Measurements from ENCODE around the gene PHF8. TPM values are rescaled to one million over a fixed set of nuclear protein-coding genes. Genes with fewer than 3 reads are reported as not detected.

Gene PHF8
- total RNA-seq, 1 experiment from 2014 or later: 29.6 TPM

GRCh38 chrX:54064564-54064963 lies 20.3 kb upstream of the PHF8 start (continued):
- TF ChIP-seq GTF2I (CRISPR knock-in tag; conservative IDR thresholded peaks at IDR 0.05): no peak

- H3K4me3 Mint-ChIP-seq: no peak overlapping the region
- CTCF ChIA-PET: no interaction called here
- no peaks in the 10 kb centered on the region for H3K27me3 Mint-ChIP-seq (ENCODE audit: low read depth)
- peaks cover 1% of the 10 kb centered on the region; the same call in 1 of the 2 replicates for H3K4me1 Mint-ChIP-seq
- no peak overlapping the region for H3K27ac Mint-ChIP-seq
- H3K9me3 Mint-ChIP-seq: 0 out of 2 replicates have a peak, but pooled peaks cover 4% of the 10 kb centered on the region
- DNase-seq (ENCODE audit: low spot score) (no peak), ATAC-seq (no peak)
- no peak for TF ChIP-seq AR (CRISPR knock-in tag; IDR thresholded peaks at IDR 0.05)
- no peak for TF ChIP-seq NR3C1 (CRISPR knock-in tag; conservative IDR thresholded peaks at IDR 0.05; ENCODE audit: low read depth)
- no peak for TF ChIP-seq ZNF396 (CRISPR knock-in tag; IDR thresholded peaks at IDR 0.05; ENCODE audit: borderline replicate concordance)
- no peak for TF ChIP-seq ATF2 (CRISPR knock-in tag; IDR thresholded peaks at IDR 0.05; ENCODE audit: borderline replicate concordance, low read depth)
- TF ChIP-seq, protein P1, sequence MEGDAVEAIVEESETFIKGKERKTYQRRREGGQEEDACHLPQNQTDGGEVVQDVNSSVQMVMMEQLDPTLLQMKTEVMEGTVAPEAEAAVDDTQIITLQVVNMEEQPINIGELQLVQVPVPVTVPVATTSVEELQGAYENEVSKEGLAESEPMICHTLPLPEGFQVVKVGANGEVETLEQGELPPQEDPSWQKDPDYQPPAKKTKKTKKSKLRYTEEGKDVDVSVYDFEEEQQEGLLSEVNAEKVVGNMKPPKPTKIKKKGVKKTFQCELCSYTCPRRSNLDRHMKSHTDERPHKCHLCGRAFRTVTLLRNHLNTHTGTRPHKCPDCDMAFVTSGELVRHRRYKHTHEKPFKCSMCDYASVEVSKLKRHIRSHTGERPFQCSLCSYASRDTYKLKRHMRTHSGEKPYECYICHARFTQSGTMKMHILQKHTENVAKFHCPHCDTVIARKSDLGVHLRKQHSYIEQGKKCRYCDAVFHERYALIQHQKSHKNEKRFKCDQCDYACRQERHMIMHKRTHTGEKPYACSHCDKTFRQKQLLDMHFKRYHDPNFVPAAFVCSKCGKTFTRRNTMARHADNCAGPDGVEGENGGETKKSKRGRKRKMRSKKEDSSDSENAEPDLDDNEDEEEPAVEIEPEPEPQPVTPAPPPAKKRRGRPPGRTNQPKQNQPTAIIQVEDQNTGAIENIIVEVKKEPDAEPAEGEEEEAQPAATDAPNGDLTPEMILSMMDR (IDR thresholded peaks at IDR 0.05): no peak
- no peak for TF ChIP-seq NFATC4 (CRISPR knock-in tag; IDR thresholded peaks at IDR 0.05)
- no peak for TF ChIP-seq IRF2 (CRISPR knock-in tag; IDR thresholded peaks at IDR 0.05; ENCODE audit: borderline replicate concordance, low read depth)
- TF ChIP-seq, protein P2, sequence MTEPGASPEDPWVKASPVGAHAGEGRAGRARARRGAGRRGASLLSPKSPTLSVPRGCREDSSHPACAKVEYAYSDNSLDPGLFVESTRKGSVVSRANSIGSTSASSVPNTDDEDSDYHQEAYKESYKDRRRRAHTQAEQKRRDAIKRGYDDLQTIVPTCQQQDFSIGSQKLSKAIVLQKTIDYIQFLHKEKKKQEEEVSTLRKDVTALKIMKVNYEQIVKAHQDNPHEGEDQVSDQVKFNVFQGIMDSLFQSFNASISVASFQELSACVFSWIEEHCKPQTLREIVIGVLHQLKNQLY (CRISPR knock-in tag; IDR thresholded peaks at IDR 0.05): no peak
- TF ChIP-seq ZMAT4 (CRISPR knock-in tag; IDR thresholded peaks at IDR 0.05): no peak
- no peak for TF ChIP-seq USF2 (CRISPR knock-in tag; IDR thresholded peaks at IDR 0.05)
- TF ChIP-seq IRF1 (CRISPR knock-in tag; IDR thresholded peaks at IDR 0.05): no peak
- POLR2A ChIA-PET: no interaction called here
- no peaks in the 10 kb centered on the region for H3K36me3 Mint-ChIP-seq
Measured at GRCh38 chrX:54063361-54063760, 19.1 kb upstream of the PHF8 start.

- ATAC-seq (no peak), DNase-seq (ENCODE audit: low spot score) (no peak)
- H3K36me3 Mint-ChIP-seq: no peaks in the 10 kb centered on the region
- no peaks in the 10 kb centered on the region; the same call in 1 of the 2 replicates for H3K27me3 Mint-ChIP-seq (ENCODE audit: low read depth)
- H3K9me3 Mint-ChIP-seq: no peaks in the 10 kb centered on the region
- peak overlapping the region; percentile 49; the same call in 1 of the 2 replicates for H3K27ac Mint-ChIP-seq
- POLR2A ChIA-PET: no interaction called here
- peaks cover 29% of the 10 kb centered on the region for H3K4me1 Mint-ChIP-seq
- no peak overlapping the region for H3K4me3 Mint-ChIP-seq
- CTCF ChIA-PET: no interaction called here
- no peak for TF ChIP-seq ZNF121 (CRISPR knock-in tag; IDR thresholded peaks at IDR 0.05)
- no peak for TF ChIP-seq ZNF317 (CRISPR knock-in tag; IDR thresholded peaks at IDR 0.05; ENCODE audit: borderline replicate concordance, low read depth)
- TF ChIP-seq HMGXB4 (CRISPR knock-in tag; IDR thresholded peaks at IDR 0.05): no peak
- TF ChIP-seq TP53 (CRISPR knock-in tag; IDR thresholded peaks at IDR 0.05): no peak
- TF ChIP-seq FOXP4 (CRISPR knock-in tag; IDR thresholded peaks at IDR 0.05): no peak
- TF ChIP-seq E2F4 (CRISPR knock-in tag; IDR thresholded peaks at IDR 0.05; ENCODE audit: borderline replicate concordance, low read depth): no peak
- no peak for TF ChIP-seq ATF3 (CRISPR knock-in tag; conservative IDR thresholded peaks at IDR 0.05)
Measured at GRCh38 chrX:54049801-54050200, 5.5 kb upstream of the PHF8 start.

Data from WTC11 (cell line).